Measurements from ENCODE around the gene FGD4. TPM values are rescaled to one million over a fixed set of nuclear protein-coding genes. Genes with fewer than 3 reads are reported as not detected.

The FGD4 gene
- total and polyA plus RNA-seq, 2 donors (not counting 3 experiments of a cell fraction or from before 2014, with no cell fraction given) = 6.6 to 44.7 TPM

DNA sequence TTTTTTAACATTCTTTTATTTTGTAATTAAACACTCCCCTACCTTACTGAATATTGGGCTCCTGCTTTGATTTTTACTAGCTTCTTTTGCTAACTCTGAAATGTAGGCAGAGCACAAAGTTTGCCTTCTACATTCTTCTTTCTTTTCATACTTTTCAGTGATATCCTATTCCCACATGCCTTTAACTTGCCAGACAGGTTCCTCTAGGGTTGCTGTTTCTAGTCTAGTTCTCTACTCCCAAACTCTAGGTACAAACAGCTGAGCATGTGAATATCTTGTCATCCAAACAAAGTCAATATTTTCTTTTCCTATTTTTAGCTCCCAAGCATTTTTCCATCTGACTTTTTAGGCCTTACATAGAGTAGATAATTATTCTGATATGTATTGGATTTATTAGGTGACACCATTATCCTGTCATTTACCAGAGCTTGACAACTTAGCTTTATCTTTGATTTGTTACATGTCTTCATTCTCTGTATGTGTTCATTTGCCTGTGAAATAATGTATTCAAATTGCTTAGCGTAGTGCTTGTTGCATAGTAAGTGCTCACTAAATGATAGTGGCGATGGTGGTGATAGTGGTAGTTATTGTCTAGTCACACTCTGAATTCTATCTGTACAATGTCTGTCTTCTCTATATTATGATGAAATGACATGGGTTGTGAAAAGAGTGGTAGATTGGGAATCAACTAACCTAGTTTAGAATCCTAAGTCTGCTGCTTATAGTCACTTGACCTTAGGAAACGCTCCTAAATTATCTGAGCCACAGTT lies 206.2 kb downstream of the FGD4 start:
- TF ChIP-seq POLR2AphosphoS5 (IDR thresholded peaks at IDR 0.05; ENCODE audit: insufficient read depth, low read depth, low read length) (no peak), FOS (IDR thresholded peaks at IDR 0.05; ENCODE audit: borderline replicate concordance, insufficient read depth, low read length) (no peak), GATA2 (IDR thresholded peaks at IDR 0.05; ENCODE audit: insufficient read depth, insufficient read length, low read depth, low read length) (no peak), POLR2A (IDR thresholded peaks at IDR 0.05; ENCODE audit: low read depth, low read length) (no peak), MYC (IDR thresholded peaks at IDR 0.05; ENCODE audit: low read depth, low read length) (no peak)
- TF ChIP-seq, protein P1, sequence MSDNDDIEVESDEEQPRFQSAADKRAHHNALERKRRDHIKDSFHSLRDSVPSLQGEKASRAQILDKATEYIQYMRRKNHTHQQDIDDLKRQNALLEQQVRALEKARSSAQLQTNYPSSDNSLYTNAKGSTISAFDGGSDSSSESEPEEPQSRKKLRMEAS (IDR thresholded peaks at IDR 0.05; ENCODE audit: insufficient read depth, insufficient read length) = no peak
- TF ChIP-seq, protein P2, sequence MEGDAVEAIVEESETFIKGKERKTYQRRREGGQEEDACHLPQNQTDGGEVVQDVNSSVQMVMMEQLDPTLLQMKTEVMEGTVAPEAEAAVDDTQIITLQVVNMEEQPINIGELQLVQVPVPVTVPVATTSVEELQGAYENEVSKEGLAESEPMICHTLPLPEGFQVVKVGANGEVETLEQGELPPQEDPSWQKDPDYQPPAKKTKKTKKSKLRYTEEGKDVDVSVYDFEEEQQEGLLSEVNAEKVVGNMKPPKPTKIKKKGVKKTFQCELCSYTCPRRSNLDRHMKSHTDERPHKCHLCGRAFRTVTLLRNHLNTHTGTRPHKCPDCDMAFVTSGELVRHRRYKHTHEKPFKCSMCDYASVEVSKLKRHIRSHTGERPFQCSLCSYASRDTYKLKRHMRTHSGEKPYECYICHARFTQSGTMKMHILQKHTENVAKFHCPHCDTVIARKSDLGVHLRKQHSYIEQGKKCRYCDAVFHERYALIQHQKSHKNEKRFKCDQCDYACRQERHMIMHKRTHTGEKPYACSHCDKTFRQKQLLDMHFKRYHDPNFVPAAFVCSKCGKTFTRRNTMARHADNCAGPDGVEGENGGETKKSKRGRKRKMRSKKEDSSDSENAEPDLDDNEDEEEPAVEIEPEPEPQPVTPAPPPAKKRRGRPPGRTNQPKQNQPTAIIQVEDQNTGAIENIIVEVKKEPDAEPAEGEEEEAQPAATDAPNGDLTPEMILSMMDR (IDR thresholded peaks at IDR 0.05; ENCODE audit: extremely low read depth in 1 of 2, insufficient read depth in 1 of 2, low read depth in 1 of 2, low read length in 2 of 2) = no peak
- CTCF ChIA-PET = interaction anchor here (1.1 to 1.2 kb wide), 3 partner anchors 14 to 149 kb away, joined by 3 to 5 read pairs (median 3); no protein-coding TSS in a partner anchor
- no peak overlapping the region for H3K4me3 ChIP-seq (replicated peaks in 1 of 3; ENCODE audit: insufficient read depth in 1 of 3, low read depth in 1 of 3, low read length in 3 of 3)
- FAIRE-seq (no peak), DNase-seq (ENCODE audit: low read depth, low spot score) (no peak)
- H3K4me1 ChIP-seq (ENCODE audit: control insufficient read depth, extremely low read depth, insufficient read depth, low read length) = peaks cover 8% of the 10 kb centered on the region
- no peaks in the 10 kb centered on the region for H3K79me2 ChIP-seq (ENCODE audit: control insufficient read depth, insufficient read depth, low read length)
- no peaks in the 10 kb centered on the region for H3K9me3 ChIP-seq (replicated peaks; ENCODE audit: control insufficient read depth, insufficient read depth, low read length)
- H3K27ac ChIP-seq (ENCODE audit: insufficient read depth, low read depth, low read length) = no peak overlapping the region
- BruUV-seq (replicated peaks) = no TSS peak
- no peaks in the 10 kb centered on the region for H3K9me1 ChIP-seq (replicated peaks; ENCODE audit: control insufficient read depth, extremely low read depth, insufficient read depth, low read length)
- peaks cover 11 to 21% of the 10 kb centered on the region in 2 experiments for H3K36me3 ChIP-seq (ENCODE audit: control insufficient read depth in 2 of 2, extremely low read depth in 1 of 2, insufficient read depth in 2 of 2, low read length in 2 of 2)
- H4K20me1 ChIP-seq (replicated peaks; ENCODE audit: control insufficient read depth, extremely low read depth, insufficient read depth, low read length) = no peaks in the 10 kb centered on the region
- POLR2A ChIA-PET = no interaction called here
- no peak overlapping the region for H2AFZ ChIP-seq (ENCODE audit: low read depth, low read length)
- H3K27me3 ChIP-seq (ENCODE audit: control insufficient read depth in 2 of 2, insufficient read depth in 2 of 2, low read length in 2 of 2) = no peaks in the 10 kb centered on the region
- intact Hi-C loops (cut with micrococcal nuclease) (no loop called here), dilution Hi-C loops (cut with MboI; ENCODE audit: extremely low pct_ligation_motif_present, low sequenced_read_pairs) (no loop called here)
- H3K4me2 ChIP-seq (ENCODE audit: insufficient read depth, low read length) = no peak overlapping the region
- no peak overlapping the region for H3K9ac ChIP-seq (replicated peaks; ENCODE audit: extremely low read depth, insufficient read depth, low read length)

Measured in endothelial cell of umbilical vein (primary cell).